HG02763 (cell line): Measurements from ENCODE around the gene PLS3.

Experiments used
- ATAC-seq: cut with Tn5 transposase; IDR thresholded peaks from one replicate; pipeline ENCODE4 v1.9.1; 2021; ENCODE audit warnings: mild to moderate bottlenecking, moderate library complexity; ENCODE audit not compliant: unreplicated experiment

The PLS3 gene

DNA sequence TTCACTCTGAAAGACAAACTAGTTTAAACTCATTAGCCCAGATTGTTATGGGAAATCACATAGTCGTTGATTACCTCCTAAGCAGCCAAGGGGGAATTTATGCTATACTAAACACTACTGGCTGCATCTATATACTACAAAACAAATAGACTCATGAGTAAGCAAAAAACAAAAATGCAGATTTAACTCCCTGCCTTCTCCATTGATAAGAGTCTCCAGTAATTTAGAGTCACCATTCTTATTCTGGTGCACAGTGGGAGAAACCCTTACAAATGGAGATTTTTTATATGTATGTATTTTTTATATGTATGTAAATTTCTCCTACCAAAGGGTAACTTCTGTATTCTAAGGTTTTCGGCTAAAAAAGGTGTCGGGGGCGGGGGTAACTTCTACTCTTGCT is 126.6 kb downstream of the PLS3 start:
- no peak for ATAC-seq

DNA sequence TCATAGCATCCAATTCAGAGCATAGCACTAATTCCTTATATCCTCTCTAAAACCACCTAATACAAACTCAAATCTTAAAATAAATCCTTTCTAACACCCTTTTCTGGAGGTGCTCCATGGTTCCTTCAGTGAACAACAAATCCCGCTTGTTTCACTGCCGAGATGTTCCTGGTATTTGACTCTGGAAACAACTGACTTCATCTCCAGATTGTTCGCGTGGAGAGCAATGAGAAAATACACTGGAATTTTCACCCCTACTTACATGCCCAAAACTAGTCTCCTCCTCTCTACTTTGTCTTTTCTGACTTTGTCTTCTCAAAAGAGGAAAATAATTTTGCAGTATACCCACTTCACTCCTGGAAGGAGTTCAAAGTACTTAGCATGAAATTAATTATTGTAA is 129.0 kb downstream of the PLS3 start:
- ATAC-seq, result no peak

DNA sequence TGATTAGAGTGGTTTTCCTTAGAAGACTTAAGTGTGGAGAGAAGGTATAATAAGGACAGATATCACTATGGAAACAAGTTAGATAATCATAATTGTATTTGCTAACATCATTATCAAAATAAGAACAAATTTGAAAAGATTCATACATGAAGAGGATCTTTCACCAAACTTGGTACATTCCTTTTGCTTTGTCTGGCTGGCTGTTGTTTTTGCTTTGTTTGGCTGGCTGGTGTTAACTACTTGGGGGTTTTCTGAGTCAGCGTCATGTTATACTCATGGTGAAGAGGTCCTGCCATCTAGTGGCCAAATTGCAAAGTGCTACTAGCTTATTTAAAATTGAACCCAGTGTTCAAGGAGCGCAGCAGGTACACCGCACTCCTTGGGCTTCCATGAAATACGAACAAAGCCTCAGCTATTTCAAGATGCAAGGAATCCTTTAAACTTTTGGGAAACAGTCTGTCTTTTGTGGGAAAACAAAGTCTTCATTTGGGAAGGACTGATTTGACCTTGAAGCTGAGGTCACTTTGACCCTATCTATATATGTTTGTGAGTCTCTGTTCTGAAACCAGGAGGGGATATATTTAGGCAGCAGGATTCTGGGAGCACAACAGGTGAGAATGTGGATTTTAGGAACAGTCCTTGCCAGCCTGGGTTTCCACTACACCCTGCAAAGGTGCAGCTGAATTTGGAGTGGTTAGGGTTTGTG is 129.7 kb downstream of the PLS3 start:
- ATAC-seq, result peak; percentile 97

GRCh38 chrX:115693476-115693875 is 132.5 kb downstream of the PLS3 start:
- ATAC-seq, result no peak

DNA sequence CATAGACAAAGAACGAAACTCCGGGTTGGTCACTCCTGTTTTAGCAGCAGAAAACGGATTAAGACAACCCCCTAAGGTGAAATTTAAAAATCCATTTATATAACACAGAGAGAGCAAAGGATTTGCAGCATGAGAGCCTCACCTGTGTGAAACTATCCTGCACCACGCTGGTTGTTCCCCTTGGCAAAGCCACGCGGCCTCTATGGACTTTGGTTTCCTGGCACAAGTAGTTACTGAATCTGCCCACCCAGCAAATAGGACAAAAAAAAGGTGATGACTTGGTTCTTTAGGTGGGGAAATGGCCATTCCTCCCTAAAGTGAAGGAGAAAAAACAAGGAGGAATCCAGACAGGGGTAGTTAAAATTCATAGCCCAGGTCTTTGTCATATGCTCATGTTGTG is 133.1 kb downstream of the PLS3 start:
- no peak for ATAC-seq

DNA sequence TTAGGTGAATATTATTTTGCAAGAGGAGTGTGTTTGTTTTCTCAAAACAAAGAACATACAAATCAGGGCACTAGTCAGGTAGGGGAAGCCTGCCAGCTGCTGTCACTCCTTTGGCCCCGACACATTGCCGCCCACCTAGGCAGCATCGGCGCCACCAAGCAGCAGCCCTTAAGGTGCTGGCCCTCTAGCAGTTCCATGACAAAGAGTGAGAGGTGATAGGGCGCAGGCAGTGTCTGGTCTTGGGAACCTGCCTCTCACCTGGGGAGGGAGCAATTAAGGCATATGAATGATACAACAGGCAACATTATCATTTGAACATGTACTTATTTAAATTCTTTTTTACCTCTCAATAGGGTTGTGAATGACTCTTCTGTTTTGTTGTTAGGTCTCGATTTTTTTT is 135.1 kb downstream of the PLS3 start:
- ATAC-seq, result no peak

GRCh38 chrX:115696939-115697338 is 136.0 kb downstream of the PLS3 start:
- no peak for ATAC-seq

GRCh38 chrX:115697806-115698205 is 136.8 kb downstream of the PLS3 start:
- no peak for ATAC-seq
